ENCODE data around the gene CYFIP1.

Gene CYFIP1

DNA sequence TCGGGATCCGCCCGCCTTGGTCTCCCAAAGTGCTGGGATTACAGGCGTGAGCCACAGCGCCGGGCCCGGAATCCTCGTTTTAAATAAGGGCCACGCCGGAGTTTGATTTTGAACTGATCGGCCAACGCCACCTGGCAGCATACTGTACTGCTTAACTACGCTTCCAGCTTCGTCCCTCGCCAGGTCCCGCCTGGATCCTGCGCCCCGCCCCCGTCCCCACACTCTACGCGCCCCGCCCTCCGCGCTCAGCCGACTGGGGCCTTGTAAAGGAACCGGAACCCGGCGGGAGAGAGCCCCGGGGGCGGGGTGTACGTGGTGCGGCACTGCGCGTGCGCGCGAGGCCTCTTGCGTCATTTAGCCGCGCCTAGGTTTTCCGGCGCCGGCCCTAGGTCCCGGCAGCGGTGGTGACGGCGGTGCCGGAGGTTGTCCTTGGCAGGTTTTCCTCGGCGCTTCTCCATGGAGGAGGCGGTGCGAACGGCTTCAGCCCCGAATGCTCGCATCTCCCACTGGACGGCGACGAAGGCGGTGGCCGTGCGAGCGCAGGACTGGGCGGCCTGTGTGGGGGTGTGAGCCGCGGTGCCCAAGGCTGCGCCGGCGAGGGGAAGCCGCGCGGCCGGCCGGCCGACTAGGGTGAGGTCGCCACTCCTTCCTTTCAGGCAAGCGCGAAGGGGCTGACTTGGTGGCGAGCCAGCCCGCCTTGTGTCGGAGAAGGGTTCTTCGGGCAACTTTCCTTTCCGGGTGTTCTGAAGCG is 141.7 kb downstream of the CYFIP1 start, which contains the start of gene NIPA2 (continued):
- TF ChIP-seq ZIC2 (tag by site-specific recombination; IDR thresholded peaks at IDR 0.05) (0 out of 2 replicates have a peak, but pooled peaks have one; percentile 11), ZNF19 (tag by site-specific recombination; IDR thresholded peaks at IDR 0.05; ENCODE audit: low read depth) (no peak), ZBTB21 (tag by site-specific recombination; IDR thresholded peaks at IDR 0.05) (no peak), ZNF404 (tag by site-specific recombination; IDR thresholded peaks at IDR 0.05) (no peak), MZF1 (tag by site-specific recombination; IDR thresholded peaks at IDR 0.05; ENCODE audit: borderline replicate concordance) (no peak), ZNF37A (tag by site-specific recombination; IDR thresholded peaks at IDR 0.05) (no peak), ZNF548 (tag by site-specific recombination; IDR thresholded peaks at IDR 0.05) (no peak), ZNF664 (tag by site-specific recombination; IDR thresholded peaks at IDR 0.05) (no peak), ZNF426 (tag by site-specific recombination; IDR thresholded peaks at IDR 0.05) (no peak), HOXD13 (CRISPR knock-in tag; IDR thresholded peaks at IDR 0.05; ENCODE audit: borderline replicate concordance) (no peak), KLF1 (tag by site-specific recombination; IDR thresholded peaks at IDR 0.05) (no peak; the same call in 1 of the 2 replicates), ZXDB (tag by site-specific recombination; IDR thresholded peaks at IDR 0.05) (peak; percentile 43), ZEB2 (tag by site-specific recombination; IDR thresholded peaks at IDR 0.05) (0 out of 2 replicates have a peak, but pooled peaks have one; percentile 7), SALL2 (tag by site-specific recombination; IDR thresholded peaks at IDR 0.05; ENCODE audit: borderline replicate concordance) (no peak), ZNF843 (tag by site-specific recombination; IDR thresholded peaks at IDR 0.05) (no peak), ZNF335 (tag by site-specific recombination; conservative IDR thresholded peaks at IDR 0.05) (peak; percentile 77)
- TF ChIP-seq, protein P1, sequence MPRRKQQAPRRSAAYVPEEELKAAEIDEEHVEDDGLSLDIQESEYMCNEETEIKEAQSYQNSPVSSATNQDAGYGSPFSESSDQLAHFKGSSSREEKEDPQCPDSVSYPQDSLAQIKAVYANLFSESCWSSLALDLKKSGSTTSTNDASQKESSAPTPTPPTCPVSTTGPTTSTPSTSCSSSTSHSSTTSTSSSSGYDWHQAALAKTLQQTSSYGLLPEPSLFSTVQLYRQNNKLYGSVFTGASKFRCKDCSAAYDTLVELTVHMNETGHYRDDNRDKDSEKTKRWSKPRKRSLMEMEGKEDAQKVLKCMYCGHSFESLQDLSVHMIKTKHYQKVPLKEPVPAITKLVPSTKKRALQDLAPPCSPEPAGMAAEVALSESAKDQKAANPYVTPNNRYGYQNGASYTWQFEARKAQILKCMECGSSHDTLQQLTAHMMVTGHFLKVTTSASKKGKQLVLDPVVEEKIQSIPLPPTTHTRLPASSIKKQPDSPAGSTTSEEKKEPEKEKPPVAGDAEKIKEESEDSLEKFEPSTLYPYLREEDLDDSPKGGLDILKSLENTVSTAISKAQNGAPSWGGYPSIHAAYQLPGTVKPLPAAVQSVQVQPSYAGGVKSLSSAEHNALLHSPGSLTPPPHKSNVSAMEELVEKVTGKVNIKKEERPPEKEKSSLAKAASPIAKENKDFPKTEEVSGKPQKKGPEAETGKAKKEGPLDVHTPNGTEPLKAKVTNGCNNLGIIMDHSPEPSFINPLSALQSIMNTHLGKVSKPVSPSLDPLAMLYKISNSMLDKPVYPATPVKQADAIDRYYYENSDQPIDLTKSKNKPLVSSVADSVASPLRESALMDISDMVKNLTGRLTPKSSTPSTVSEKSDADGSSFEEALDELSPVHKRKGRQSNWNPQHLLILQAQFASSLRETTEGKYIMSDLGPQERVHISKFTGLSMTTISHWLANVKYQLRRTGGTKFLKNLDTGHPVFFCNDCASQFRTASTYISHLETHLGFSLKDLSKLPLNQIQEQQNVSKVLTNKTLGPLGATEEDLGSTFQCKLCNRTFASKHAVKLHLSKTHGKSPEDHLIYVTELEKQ (tag by site-specific recombination; IDR thresholded peaks at IDR 0.05; ENCODE audit: borderline replicate concordance) = no peak
- TF ChIP-seq, protein P2, sequence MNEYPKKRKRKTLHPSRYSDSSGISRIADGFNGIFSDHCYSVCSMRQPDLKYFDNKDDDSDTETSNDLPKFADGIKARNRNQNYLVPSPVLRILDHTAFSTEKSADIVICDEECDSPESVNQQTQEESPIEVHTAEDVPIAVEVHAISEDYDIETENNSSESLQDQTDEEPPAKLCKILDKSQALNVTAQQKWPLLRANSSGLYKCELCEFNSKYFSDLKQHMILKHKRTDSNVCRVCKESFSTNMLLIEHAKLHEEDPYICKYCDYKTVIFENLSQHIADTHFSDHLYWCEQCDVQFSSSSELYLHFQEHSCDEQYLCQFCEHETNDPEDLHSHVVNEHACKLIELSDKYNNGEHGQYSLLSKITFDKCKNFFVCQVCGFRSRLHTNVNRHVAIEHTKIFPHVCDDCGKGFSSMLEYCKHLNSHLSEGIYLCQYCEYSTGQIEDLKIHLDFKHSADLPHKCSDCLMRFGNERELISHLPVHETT (tag by site-specific recombination; IDR thresholded peaks at IDR 0.05) = no peak
- TF ChIP-seq, protein P3, sequence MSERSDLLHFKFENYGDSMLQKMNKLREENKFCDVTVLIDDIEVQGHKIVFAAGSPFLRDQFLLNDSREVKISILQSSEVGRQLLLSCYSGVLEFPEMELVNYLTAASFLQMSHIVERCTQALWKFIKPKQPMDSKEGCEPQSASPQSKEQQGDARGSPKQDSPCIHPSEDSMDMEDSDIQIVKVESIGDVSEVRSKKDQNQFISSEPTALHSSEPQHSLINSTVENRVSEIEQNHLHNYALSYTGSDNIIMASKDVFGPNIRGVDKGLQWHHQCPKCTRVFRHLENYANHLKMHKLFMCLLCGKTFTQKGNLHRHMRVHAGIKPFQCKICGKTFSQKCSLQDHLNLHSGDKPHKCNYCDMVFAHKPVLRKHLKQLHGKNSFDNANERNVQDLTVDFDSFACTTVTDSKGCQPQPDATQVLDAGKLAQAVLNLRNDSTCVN (tag by site-specific recombination; optimal IDR thresholded peaks at IDR 0.05) = peak; percentile 81
- TF ChIP-seq, protein P4, sequence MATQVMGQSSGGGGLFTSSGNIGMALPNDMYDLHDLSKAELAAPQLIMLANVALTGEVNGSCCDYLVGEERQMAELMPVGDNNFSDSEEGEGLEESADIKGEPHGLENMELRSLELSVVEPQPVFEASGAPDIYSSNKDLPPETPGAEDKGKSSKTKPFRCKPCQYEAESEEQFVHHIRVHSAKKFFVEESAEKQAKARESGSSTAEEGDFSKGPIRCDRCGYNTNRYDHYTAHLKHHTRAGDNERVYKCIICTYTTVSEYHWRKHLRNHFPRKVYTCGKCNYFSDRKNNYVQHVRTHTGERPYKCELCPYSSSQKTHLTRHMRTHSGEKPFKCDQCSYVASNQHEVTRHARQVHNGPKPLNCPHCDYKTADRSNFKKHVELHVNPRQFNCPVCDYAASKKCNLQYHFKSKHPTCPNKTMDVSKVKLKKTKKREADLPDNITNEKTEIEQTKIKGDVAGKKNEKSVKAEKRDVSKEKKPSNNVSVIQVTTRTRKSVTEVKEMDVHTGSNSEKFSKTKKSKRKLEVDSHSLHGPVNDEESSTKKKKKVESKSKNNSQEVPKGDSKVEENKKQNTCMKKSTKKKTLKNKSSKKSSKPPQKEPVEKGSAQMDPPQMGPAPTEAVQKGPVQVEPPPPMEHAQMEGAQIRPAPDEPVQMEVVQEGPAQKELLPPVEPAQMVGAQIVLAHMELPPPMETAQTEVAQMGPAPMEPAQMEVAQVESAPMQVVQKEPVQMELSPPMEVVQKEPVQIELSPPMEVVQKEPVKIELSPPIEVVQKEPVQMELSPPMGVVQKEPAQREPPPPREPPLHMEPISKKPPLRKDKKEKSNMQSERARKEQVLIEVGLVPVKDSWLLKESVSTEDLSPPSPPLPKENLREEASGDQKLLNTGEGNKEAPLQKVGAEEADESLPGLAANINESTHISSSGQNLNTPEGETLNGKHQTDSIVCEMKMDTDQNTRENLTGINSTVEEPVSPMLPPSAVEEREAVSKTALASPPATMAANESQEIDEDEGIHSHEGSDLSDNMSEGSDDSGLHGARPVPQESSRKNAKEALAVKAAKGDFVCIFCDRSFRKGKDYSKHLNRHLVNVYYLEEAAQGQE (tag by site-specific recombination; IDR thresholded peaks at IDR 0.05) = no peak
- TF ChIP-seq, protein P5, sequence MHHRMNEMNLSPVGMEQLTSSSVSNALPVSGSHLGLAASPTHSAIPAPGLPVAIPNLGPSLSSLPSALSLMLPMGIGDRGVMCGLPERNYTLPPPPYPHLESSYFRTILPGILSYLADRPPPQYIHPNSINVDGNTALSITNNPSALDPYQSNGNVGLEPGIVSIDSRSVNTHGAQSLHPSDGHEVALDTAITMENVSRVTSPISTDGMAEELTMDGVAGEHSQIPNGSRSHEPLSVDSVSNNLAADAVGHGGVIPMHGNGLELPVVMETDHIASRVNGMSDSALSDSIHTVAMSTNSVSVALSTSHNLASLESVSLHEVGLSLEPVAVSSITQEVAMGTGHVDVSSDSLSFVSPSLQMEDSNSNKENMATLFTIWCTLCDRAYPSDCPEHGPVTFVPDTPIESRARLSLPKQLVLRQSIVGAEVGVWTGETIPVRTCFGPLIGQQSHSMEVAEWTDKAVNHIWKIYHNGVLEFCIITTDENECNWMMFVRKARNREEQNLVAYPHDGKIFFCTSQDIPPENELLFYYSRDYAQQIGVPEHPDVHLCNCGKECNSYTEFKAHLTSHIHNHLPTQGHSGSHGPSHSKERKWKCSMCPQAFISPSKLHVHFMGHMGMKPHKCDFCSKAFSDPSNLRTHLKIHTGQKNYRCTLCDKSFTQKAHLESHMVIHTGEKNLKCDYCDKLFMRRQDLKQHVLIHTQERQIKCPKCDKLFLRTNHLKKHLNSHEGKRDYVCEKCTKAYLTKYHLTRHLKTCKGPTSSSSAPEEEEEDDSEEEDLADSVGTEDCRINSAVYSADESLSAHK (tag by site-specific recombination; IDR thresholded peaks at IDR 0.05) = no peak
- TF ChIP-seq, protein P6, sequence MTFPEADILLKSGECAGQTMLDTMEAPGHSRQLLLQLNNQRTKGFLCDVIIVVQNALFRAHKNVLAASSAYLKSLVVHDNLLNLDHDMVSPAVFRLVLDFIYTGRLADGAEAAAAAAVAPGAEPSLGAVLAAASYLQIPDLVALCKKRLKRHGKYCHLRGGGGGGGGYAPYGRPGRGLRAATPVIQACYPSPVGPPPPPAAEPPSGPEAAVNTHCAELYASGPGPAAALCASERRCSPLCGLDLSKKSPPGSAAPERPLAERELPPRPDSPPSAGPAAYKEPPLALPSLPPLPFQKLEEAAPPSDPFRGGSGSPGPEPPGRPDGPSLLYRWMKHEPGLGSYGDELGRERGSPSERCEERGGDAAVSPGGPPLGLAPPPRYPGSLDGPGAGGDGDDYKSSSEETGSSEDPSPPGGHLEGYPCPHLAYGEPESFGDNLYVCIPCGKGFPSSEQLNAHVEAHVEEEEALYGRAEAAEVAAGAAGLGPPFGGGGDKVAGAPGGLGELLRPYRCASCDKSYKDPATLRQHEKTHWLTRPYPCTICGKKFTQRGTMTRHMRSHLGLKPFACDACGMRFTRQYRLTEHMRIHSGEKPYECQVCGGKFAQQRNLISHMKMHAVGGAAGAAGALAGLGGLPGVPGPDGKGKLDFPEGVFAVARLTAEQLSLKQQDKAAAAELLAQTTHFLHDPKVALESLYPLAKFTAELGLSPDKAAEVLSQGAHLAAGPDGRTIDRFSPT (tag by site-specific recombination; IDR thresholded peaks at IDR 0.05) = no peak
- TF ChIP-seq, protein P7, sequence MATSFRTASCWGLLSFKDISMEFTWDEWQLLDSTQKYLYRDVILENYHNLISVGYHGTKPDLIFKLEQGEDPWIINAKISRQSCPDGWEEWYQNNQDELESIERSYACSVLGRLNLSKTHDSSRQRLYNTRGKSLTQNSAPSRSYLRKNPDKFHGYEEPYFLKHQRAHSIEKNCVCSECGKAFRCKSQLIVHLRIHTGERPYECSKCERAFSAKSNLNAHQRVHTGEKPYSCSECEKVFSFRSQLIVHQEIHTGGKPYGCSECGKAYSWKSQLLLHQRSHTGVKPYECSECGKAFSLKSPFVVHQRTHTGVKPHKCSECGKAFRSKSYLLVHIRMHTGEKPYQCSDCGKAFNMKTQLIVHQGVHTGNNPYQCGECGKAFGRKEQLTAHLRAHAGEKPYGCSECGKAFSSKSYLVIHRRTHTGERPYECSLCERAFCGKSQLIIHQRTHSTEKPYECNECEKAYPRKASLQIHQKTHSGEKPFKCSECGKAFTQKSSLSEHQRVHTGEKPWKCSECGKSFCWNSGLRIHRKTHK (tag by site-specific recombination; IDR thresholded peaks at IDR 0.05) = no peak

All from HEK293 (cell line).